Measurements from ENCODE around the gene TTC28.
"Not testable (repeated sequence)": the region's sequence is repeated elsewhere in the genome, so short reads cannot be mapped to it uniquely, and the experiment has no call there.

DNA sequence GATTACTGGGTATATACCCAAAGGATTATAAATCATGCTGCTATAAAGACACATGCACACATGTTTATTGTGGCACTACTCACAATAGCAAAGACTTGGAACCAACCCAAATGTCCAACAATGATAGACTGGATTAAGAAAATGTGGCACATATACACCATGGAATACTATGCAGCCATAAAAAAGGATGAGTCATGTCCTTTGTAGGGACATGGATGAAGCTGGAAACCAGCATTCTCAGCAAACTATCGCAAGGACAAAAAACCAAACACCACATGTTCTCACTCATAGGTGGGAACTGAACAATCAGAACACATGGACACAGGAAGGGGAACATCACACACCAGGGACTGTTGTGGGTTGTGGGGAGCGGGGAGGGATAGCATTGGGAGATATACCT, 510.3 kb downstream of the TTC28 start:
- TF ChIP-seq, protein P1, sequence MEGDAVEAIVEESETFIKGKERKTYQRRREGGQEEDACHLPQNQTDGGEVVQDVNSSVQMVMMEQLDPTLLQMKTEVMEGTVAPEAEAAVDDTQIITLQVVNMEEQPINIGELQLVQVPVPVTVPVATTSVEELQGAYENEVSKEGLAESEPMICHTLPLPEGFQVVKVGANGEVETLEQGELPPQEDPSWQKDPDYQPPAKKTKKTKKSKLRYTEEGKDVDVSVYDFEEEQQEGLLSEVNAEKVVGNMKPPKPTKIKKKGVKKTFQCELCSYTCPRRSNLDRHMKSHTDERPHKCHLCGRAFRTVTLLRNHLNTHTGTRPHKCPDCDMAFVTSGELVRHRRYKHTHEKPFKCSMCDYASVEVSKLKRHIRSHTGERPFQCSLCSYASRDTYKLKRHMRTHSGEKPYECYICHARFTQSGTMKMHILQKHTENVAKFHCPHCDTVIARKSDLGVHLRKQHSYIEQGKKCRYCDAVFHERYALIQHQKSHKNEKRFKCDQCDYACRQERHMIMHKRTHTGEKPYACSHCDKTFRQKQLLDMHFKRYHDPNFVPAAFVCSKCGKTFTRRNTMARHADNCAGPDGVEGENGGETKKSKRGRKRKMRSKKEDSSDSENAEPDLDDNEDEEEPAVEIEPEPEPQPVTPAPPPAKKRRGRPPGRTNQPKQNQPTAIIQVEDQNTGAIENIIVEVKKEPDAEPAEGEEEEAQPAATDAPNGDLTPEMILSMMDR (IDR thresholded peaks at IDR 0.05): not testable (repeated sequence)
- TF ChIP-seq POLR2A (IDR thresholded peaks at IDR 0.05): not testable (repeated sequence)

Data from thyroid gland (tissue), 4 donors.